Osteocyte (in vitro differentiated cells): ENCODE data around the gene ANKRD13A. TPM values are rescaled to one million over a fixed set of nuclear protein-coding genes. Genes with fewer than 3 reads are reported as not detected.

Source experiments
- DNase-seq: peaks from one replicate; pipeline ENCODE4 v3.0.0; 2021; ENCODE audit warnings: mixed read lengths; ENCODE audit not compliant: unreplicated experiment; ENCODE audit errors: extremely low spot score
- H3K27ac Mint-ChIP-seq: one replicate; pipeline ENCODE4 v1.8.0; 2021; ENCODE audit warnings: mild to moderate bottlenecking, mixed read lengths; ENCODE audit not compliant: unreplicated experiment
- H3K27me3 Mint-ChIP-seq: one replicate; pipeline ENCODE4 v1.8.0; 2021; ENCODE audit warnings: mixed read lengths; ENCODE audit not compliant: unreplicated experiment
- H3K36me3 Mint-ChIP-seq: one replicate; pipeline ENCODE4 v1.8.0; 2021; ENCODE audit warnings: mixed read lengths; ENCODE audit not compliant: unreplicated experiment
- H3K4me1 Mint-ChIP-seq: one replicate; pipeline ENCODE4 v1.8.0; 2021; ENCODE audit warnings: mixed read lengths; ENCODE audit not compliant: unreplicated experiment
- H3K4me3 Mint-ChIP-seq: one replicate; pipeline ENCODE4 v1.8.0; 2021; ENCODE audit warnings: mild to moderate bottlenecking, moderate library complexity, mixed read lengths; ENCODE audit not compliant: unreplicated experiment
- H3K9me3 Mint-ChIP-seq: one replicate; pipeline ENCODE4 v1.8.0; 2021; ENCODE audit warnings: mixed read lengths; ENCODE audit not compliant: unreplicated experiment
- CTCF ChIP-seq: fragments of 200-600 bp; sonication (generic); IDR thresholded peaks from 2 replicates; pipeline ENCODE4 v1.5.0; 2021; ENCODE audit warnings: antibody characterized with exemption, mild to moderate bottlenecking, moderate library complexity
- total RNA-seq: library from RNA; stranded (reverse); gene quantifications from 2 replicates; pipeline ENCODE4 v1.2.1, GENCODE V29; 2021

The ANKRD13A gene
- total RNA-seq, 1 donor from 2014 or later, result 43.5 TPM

GRCh38 chr12:109998241-109998903 lies 858 bp upstream of the ANKRD13A start:
- Mint-ChIP-seq H3K4me3 (peak overlapping the region; percentile 90), H3K9me3 (no peaks in the 10 kb centered on the region), H3K27ac (peak overlapping the region; percentile 98)

GRCh38 chr12:109999649-109999971 lies 380 bp downstream of the ANKRD13A start:
- H3K4me1 Mint-ChIP-seq, result peaks cover 36% of the 10 kb centered on the region
- H3K27me3 Mint-ChIP-seq, result no peaks in the 10 kb centered on the region
- peak overlapping the region; percentile 86 for H3K27ac Mint-ChIP-seq
- H3K9me3 Mint-ChIP-seq, result no peaks in the 10 kb centered on the region
- peaks cover 3% of the 10 kb centered on the region for H3K36me3 Mint-ChIP-seq
- TF ChIP-seq CTCF, result no peak
- DNase-seq, result no peak
- H3K4me3 Mint-ChIP-seq, result peak overlapping the region; percentile 95

More at GRCh38 chr12:109998241-109998903, 858 bp upstream of the ANKRD13A start:
- DNase-seq, result no peak
- TF ChIP-seq CTCF, result no peak
- no peaks in the 10 kb centered on the region for H3K27me3 Mint-ChIP-seq
- peaks cover 47% of the 10 kb centered on the region for H3K4me1 Mint-ChIP-seq
- peaks cover under 1% of the 10 kb centered on the region for H3K36me3 Mint-ChIP-seq

GRCh38 chr12:109999983-110000505 lies 814 bp downstream of the ANKRD13A start:
- no peak for TF ChIP-seq CTCF
- Mint-ChIP-seq H3K9me3 (no peaks in the 10 kb centered on the region), H3K27me3 (no peaks in the 10 kb centered on the region), H3K27ac (peak overlapping the region; percentile 86), H3K36me3 (peaks cover 3% of the 10 kb centered on the region), H3K4me1 (peaks cover 32% of the 10 kb centered on the region), H3K4me3 (peak overlapping the region; percentile 95)
- no peak for DNase-seq

GRCh38 chr12:110001596-110001995 lies 2.4 kb downstream of the ANKRD13A start:
- H3K36me3 Mint-ChIP-seq, result peaks cover 3% of the 10 kb centered on the region
- H3K4me1 Mint-ChIP-seq, result peaks cover 22% of the 10 kb centered on the region
- DNase-seq, result no peak
- TF ChIP-seq CTCF, result no peak
- H3K4me3 Mint-ChIP-seq, result peak overlapping the region; percentile 29
- no peaks in the 10 kb centered on the region for H3K27me3 Mint-ChIP-seq
- no peaks in the 10 kb centered on the region for H3K9me3 Mint-ChIP-seq
- H3K27ac Mint-ChIP-seq, result no peak overlapping the region

GRCh38 chr12:110002676-110003515 lies 3.7 kb downstream of the ANKRD13A start:
- Mint-ChIP-seq H3K36me3 (peaks cover 3% of the 10 kb centered on the region), H3K4me3 (no peak overlapping the region), H3K27me3 (no peaks in the 10 kb centered on the region), H3K4me1 (peaks cover 21% of the 10 kb centered on the region), H3K9me3 (no peaks in the 10 kb centered on the region), H3K27ac (no peak overlapping the region)
- DNase-seq, result no peak
- TF ChIP-seq CTCF, result no peak
